Measurements from ENCODE around the gene CHMP1A. TPM values are rescaled to one million over a fixed set of nuclear protein-coding genes. Genes with fewer than 3 reads are reported as not detected.
"Not testable (repeated sequence)": the region's sequence is repeated elsewhere in the genome, so short reads cannot be mapped to it uniquely, and the experiment has no call there.

Gene CHMP1A
- total and polyA plus RNA-seq, 2 experiments from 2014 or later = 42.3 to 81.9 TPM

GRCh38 chr16:89691231-89691985 is 33.9 kb upstream of the CHMP1A start (continued):
- TF ChIP-seq REST (IDR thresholded peaks at IDR 0.05; ENCODE audit: unreplicated experiment) = no peak
- no peak for TF ChIP-seq EZH2 (IDR thresholded peaks at IDR 0.05; ENCODE audit: low read depth, unreplicated experiment)

DNA sequence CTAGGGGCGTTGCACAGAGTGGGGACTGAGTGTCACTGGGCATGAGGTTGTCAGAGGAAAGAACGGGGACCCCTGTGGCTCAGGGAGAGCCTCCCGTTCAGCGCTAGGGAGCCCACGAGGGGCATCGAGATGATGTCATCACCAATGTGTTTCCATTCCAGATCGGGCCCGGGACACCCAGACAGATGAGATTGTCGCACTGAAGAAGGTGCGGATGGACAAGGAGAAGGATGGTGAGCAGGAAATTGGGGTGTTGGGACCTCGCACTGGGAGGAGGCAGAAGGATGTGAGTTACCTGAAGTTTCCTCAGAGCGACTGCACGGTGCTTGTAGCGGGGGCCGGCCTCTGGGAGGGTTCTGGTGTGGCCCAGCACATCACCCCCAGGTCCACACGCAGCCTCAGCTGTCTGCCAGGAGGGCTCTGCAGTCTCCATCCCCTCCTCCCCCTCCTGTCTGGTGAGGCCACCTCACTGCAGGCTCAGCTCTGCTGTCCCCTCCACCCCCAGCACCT is 32.9 kb upstream of the CHMP1A start:
- Histone ChIP-seq H3K9me2 (ENCODE audit: insufficient read depth) (no peaks in the 10 kb centered on the region), H3K27ac (ENCODE audit: low read depth) (no peak overlapping the region), H3K4me3 (no peak overlapping the region), H3K4me2 (no peak overlapping the region), H3F3A (replicated peaks; ENCODE audit: low read depth) (0 out of 2 replicates have a peak, but pooled peaks cover 12% of the 10 kb centered on the region), H3K4me1 (ENCODE audit: insufficient read depth) (0 out of 2 replicates have a peak, but pooled peaks cover 8% of the 10 kb centered on the region), H4K20me1 (replicated peaks; ENCODE audit: insufficient read depth) (peaks cover 4% of the 10 kb centered on the region; the same call in 1 of the 2 replicates), H3K27me3 (ENCODE audit: insufficient read depth) (no peaks in the 10 kb centered on the region), H3K36me3 (ENCODE audit: insufficient read depth) (0 out of 2 replicates have a peak, but pooled peaks cover 2% of the 10 kb centered on the region), H3K79me2 (replicated peaks; ENCODE audit: insufficient read depth) (peaks cover 12% of the 10 kb centered on the region), H2AFZ (no peak overlapping the region)
- TF ChIP-seq CTCF (conservative IDR thresholded peaks at IDR 0.05; ENCODE audit: low read depth in 2 of 2) (no peak), ZNF114 (CRISPR knock-in tag; IDR thresholded peaks at IDR 0.05) (no peak), JUNB (IDR thresholded peaks at IDR 0.05; ENCODE audit: unreplicated experiment) (no peak), NANOG (IDR thresholded peaks at IDR 0.05; ENCODE audit: borderline replicate concordance) (no peak), POLR2AphosphoS5 (IDR thresholded peaks at IDR 0.05; ENCODE audit: low read depth) (no peak), EZH2phosphoT487 (IDR thresholded peaks at IDR 0.05; ENCODE audit: unreplicated experiment) (no peak), STAT1 (IDR thresholded peaks at IDR 0.05; ENCODE audit: unreplicated experiment) (no peak)
- no peak overlapping the region for H3K27ac Mint-ChIP-seq
- H3K4me3 Mint-ChIP-seq = no peak overlapping the region
- H3K36me3 Mint-ChIP-seq (ENCODE audit: low read depth) = peaks cover 60% of the 10 kb centered on the region
- DNase-seq (ENCODE audit: low spot score) (no peak), ATAC-seq (no peak)
- peaks cover 9% of the 10 kb centered on the region for H3K9me3 Mint-ChIP-seq
- peaks cover 7% of the 10 kb centered on the region; the same call in 2 of the 3 replicates for H3K4me1 Mint-ChIP-seq
- H3K27me3 Mint-ChIP-seq (ENCODE audit: insufficient read depth, low read depth, poor library complexity) = peaks cover 22% of the 10 kb centered on the region

DNA sequence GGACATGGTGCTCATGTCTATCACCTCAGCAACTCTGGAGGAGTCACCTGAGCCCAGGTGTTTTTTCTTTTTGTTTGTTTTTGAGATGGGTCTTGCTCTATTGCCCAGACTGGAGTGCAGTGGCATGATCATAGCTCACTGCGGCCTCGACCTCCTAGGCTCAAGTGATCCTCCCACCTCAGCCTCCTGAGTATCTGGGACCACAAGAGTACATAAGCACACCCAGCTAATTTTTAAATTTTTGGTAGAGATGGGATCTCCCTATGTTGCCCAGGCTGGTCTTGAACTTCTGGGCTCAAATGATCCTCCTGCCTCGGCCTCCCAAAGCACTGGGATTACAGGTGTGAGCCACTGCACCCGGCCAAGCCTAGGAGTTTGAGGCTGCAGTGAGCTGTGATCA is 32.1 kb upstream of the CHMP1A start:
- H3K4me3 Mint-ChIP-seq, H3K4me1 Mint-ChIP-seq: not testable (repeated sequence)
- peaks cover 64% of the 10 kb centered on the region for H3K36me3 Mint-ChIP-seq (ENCODE audit: low read depth)

More for the DNA sequence above, 32.1 kb upstream of the CHMP1A start:
- Histone ChIP-seq H3K79me2 (replicated peaks; ENCODE audit: insufficient read depth) (peaks cover 12% of the 10 kb centered on the region), H3F3A (replicated peaks; ENCODE audit: low read depth) (0 out of 2 replicates have a peak, but pooled peaks cover 12% of the 10 kb centered on the region)
- H3K27ac ChIP-seq (ENCODE audit: low read depth); H3K4me2 ChIP-seq; H3K9me2 ChIP-seq (ENCODE audit: insufficient read depth); H3K27me3 ChIP-seq (ENCODE audit: insufficient read depth); H2AFZ ChIP-seq; DNase-seq (ENCODE audit: low spot score); H3K4me3 ChIP-seq; H3K36me3 ChIP-seq (ENCODE audit: insufficient read depth); H3K4me1 ChIP-seq (ENCODE audit: insufficient read depth); ATAC-seq; H3K27ac Mint-ChIP-seq; H4K20me1 ChIP-seq (replicated peaks; ENCODE audit: insufficient read depth): not testable (repeated sequence)
- peaks cover 18% of the 10 kb centered on the region for H3K27me3 Mint-ChIP-seq (ENCODE audit: insufficient read depth, low read depth, poor library complexity)
- H3K9me3 Mint-ChIP-seq = peaks cover 17% of the 10 kb centered on the region

Data from GM23338 (cell line).